GM23338 (cell line): ENCODE measurements around the gene IRAK2. TPM values are rescaled to one million over a fixed set of nuclear protein-coding genes. Genes with fewer than 3 reads are reported as not detected.
"Not testable (repeated sequence)": the region's sequence is repeated elsewhere in the genome, so short reads cannot be mapped to it uniquely, and the experiment has no call there.

Source experiments
- ATAC-seq: fragments of 200-7000 bp; cut with Tn5 transposase; 3 replicates; pipeline ENCODE4 v1.9.1; 2020
- DNase-seq: peaks from one replicate; pipeline ENCODE4 v3.0.0-alpha.2; 2015; ENCODE audit warnings: low spot score
- H2AFZ ChIP-seq: fragments of 200-600 bp; sonication (generic); 2 replicates; pipeline ENCODE4 v1.8.0; 2016; ENCODE audit warnings: antibody characterized with exemption, mild to moderate bottlenecking, moderate library complexity
- H3F3A ChIP-seq: fragments of 200-600 bp; sonication (generic); replicated peaks from 2 replicates; pipeline ENCODE4 v1.8.0; 2017; ENCODE audit warnings: antibody characterized with exemption, mixed run types, low read depth
- H3K27ac ChIP-seq: fragments of 200-600 bp; sonication (generic); 2 replicates; pipeline ENCODE4 v1.6.1; 2016; ENCODE audit warnings: low read depth
- H3K27me3 ChIP-seq: fragments of 200-600 bp; sonication (generic); 2 replicates; pipeline ENCODE4 v1.8.0; 2016; ENCODE audit warnings: mild to moderate bottlenecking, mixed run types, moderate library complexity; ENCODE audit not compliant: insufficient read depth
- H3K36me3 ChIP-seq: fragments of 200-600 bp; sonication (generic); 2 replicates; pipeline ENCODE4 v1.8.0; 2016; ENCODE audit warnings: mild to moderate bottlenecking; ENCODE audit not compliant: insufficient read depth
- H3K4me1 ChIP-seq: fragments of 200-600 bp; sonication (generic); 2 replicates; pipeline ENCODE4 v1.8.0; 2016; ENCODE audit warnings: mild to moderate bottlenecking, moderate library complexity; ENCODE audit not compliant: insufficient read depth
- H3K4me2 ChIP-seq: fragments of 200-600 bp; sonication (generic); 2 replicates; pipeline ENCODE4 v1.7.1; 2017; ENCODE audit warnings: mixed run types
- H3K4me3 ChIP-seq: fragments of 200-600 bp; sonication (generic); 2 replicates; pipeline ENCODE4 v1.6.1; 2016; ENCODE audit warnings: mixed run types
- H3K79me2 ChIP-seq: fragments of 200-600 bp; sonication (generic); replicated peaks from 2 replicates; pipeline ENCODE4 v1.8.0; 2017; ENCODE audit warnings: mild to moderate bottlenecking; ENCODE audit not compliant: insufficient read depth
- H3K9me2 ChIP-seq: fragments of 200-600 bp; sonication (generic); 2 replicates; pipeline ENCODE4 v1.8.0; 2017; ENCODE audit not compliant: insufficient read depth
- H4K20me1 ChIP-seq: fragments of 200-600 bp; sonication (generic); replicated peaks from 2 replicates; pipeline ENCODE4 v1.8.0; 2017; ENCODE audit warnings: mild to moderate bottlenecking; ENCODE audit not compliant: insufficient read depth
- H3K27ac Mint-ChIP-seq: 2 replicates; pipeline ENCODE4 v1.8.0; 2020; ENCODE audit warnings: inconsistent platforms, mild to moderate bottlenecking, moderate library complexity, mixed read lengths
- H3K27me3 Mint-ChIP-seq: 3 replicates; pipeline ENCODE4 v1.8.0; 2022; ENCODE audit warnings: low read depth, mild to moderate bottlenecking, moderate library complexity, mixed read lengths, inconsistent platforms; ENCODE audit not compliant: insufficient read depth, poor library complexity
- H3K36me3 Mint-ChIP-seq: 3 replicates; pipeline ENCODE4 v1.8.0; 2021; ENCODE audit warnings: low read depth, mild to moderate bottlenecking, inconsistent platforms, moderate library complexity, mixed read lengths
- H3K4me1 Mint-ChIP-seq: 3 replicates; pipeline ENCODE4 v1.8.0; 2020; ENCODE audit warnings: mild to moderate bottlenecking, inconsistent platforms, mixed read lengths
- H3K4me3 Mint-ChIP-seq: 3 replicates; pipeline ENCODE4 v1.8.0; 2021; ENCODE audit warnings: moderate library complexity, mild to moderate bottlenecking, inconsistent platforms, mixed read lengths
- H3K9me3 Mint-ChIP-seq: 3 replicates; pipeline ENCODE4 v1.8.0; 2020; ENCODE audit warnings: moderate library complexity, mild to moderate bottlenecking, inconsistent platforms, mixed read lengths
- CREB1 ChIP-seq: fragments of 250-450 bp; sonication (Bioruptor Pico); IDR thresholded peaks from 2 replicates; pipeline ENCODE4 v1.5.0; 2020; ENCODE audit warnings: low read depth, mild to moderate bottlenecking, moderate library complexity
- CTCF ChIP-seq, 2 experiments: fragments of 200-600 bp in 1 of 2; sonication (generic) in 1 of 2; conservative IDR thresholded peaks; 2 replicates each; pipeline versions ENCODE4 v1.5.1 to v1.6.1; 2016 to 2017; ENCODE audit warnings: antibody characterized with exemption in 2 of 2, low read depth in 2 of 2, mild to moderate bottlenecking in 2 of 2, moderate library complexity in 1 of 2
- NANOG ChIP-seq: IDR thresholded peaks from 2 replicates; pipeline ENCODE4 v1.6.1; 2016; ENCODE audit warnings: antibody characterized with exemption, borderline replicate concordance
- POLR2AphosphoS5 ChIP-seq: IDR thresholded peaks from 2 replicates; pipeline ENCODE4 v1.6.1; 2016; ENCODE audit warnings: antibody characterized with exemption, low read depth
- REST ChIP-seq: IDR thresholded peaks from one replicate; pipeline ENCODE4 v1.6.1; 2018; ENCODE audit warnings: antibody characterized with exemption; ENCODE audit not compliant: unreplicated experiment
- STAT1 ChIP-seq: IDR thresholded peaks from one replicate; pipeline ENCODE4 v1.6.1; 2016; ENCODE audit warnings: antibody characterized with exemption; ENCODE audit not compliant: unreplicated experiment
- ZNF114 ChIP-seq: fragments of 250-450 bp; sonication (Bioruptor Pico); IDR thresholded peaks from 2 replicates; pipeline ENCODE4 v1.5.0; 2020; ENCODE audit warnings: mild to moderate bottlenecking, moderate library complexity
- ZNF331 ChIP-seq: fragments of 250-450 bp; sonication (Bioruptor Pico); IDR thresholded peaks from 2 replicates; pipeline ENCODE4 v1.5.0; 2020; ENCODE audit warnings: low read depth, mild to moderate bottlenecking, moderate library complexity
- polyA plus RNA-seq: library from polyadenylated mRNA; unstranded; fragments of >200 nt; fragmentation: Nextera tagmentation; extraction: Ambion mirVana; gene quantifications from 2 replicates; pipeline ENCODE4 v1.2.1, GENCODE V29; 2016
- total RNA-seq: library from RNA; depleted of rRNA; stranded (reverse); fragments of >200 nt; shearing (Covaris generic); gene quantifications from 2 replicates; pipeline ENCODE4 v1.2.3, GENCODE V29; 2014
- TF ChIP-seq, protein P1 (sequence below): fragments of 250-450 bp; sonication (Bioruptor Pico); IDR thresholded peaks from 2 replicates; pipeline ENCODE4 v1.5.0; 2020; ENCODE audit warnings: mild to moderate bottlenecking, moderate library complexity
- TF ChIP-seq, protein P2 (sequence below): IDR thresholded peaks from 2 replicates; pipeline ENCODE4 v1.6.1; 2016; ENCODE audit warnings: antibody characterized with exemption

Gene IRAK2
- total and polyA plus RNA-seq, 2 experiments from 2014 or later = 0.37 to 1.4 TPM

- H2AFZ ChIP-seq, H3K27me3 Mint-ChIP-seq, H3K4me2 ChIP-seq, H3K4me3 ChIP-seq, ATAC-seq, H3K4me1 ChIP-seq, H3F3A ChIP-seq, H3K4me1 Mint-ChIP-seq, H3K27ac ChIP-seq, H3K27me3 ChIP-seq, H3K9me2 ChIP-seq, H3K27ac Mint-ChIP-seq, DNase-seq, H3K9me3 Mint-ChIP-seq, H3K4me3 Mint-ChIP-seq: not testable (repeated sequence)
- peaks cover 13% of the 10 kb centered on the region; the same call in 1 of the 2 replicates for H4K20me1 ChIP-seq
- H3K79me2 ChIP-seq = peaks cover 61% of the 10 kb centered on the region
- peaks cover 36% of the 10 kb centered on the region for H3K36me3 Mint-ChIP-seq
- peaks cover 18% of the 10 kb centered on the region; the same call in 1 of the 2 replicates for H3K36me3 ChIP-seq
Measured at GRCh38 chr3:10272476-10272875, 107.8 kb downstream of the IRAK2 start.

GRCh38 chr3:10272977-10273376, 108.3 kb downstream of the IRAK2 start:
- H3K27ac ChIP-seq = no peak overlapping the region
- peaks cover 56% of the 10 kb centered on the region for H3K79me2 ChIP-seq
- H3K9me3 Mint-ChIP-seq = no peaks in the 10 kb centered on the region
- H3K27ac Mint-ChIP-seq = peak overlapping the region; percentile 59; the same call in 1 of the 2 replicates
- no peaks in the 10 kb centered on the region for H3K27me3 Mint-ChIP-seq
- H3K4me1 ChIP-seq = no peaks in the 10 kb centered on the region
- H4K20me1 ChIP-seq = peaks cover 13% of the 10 kb centered on the region; the same call in 1 of the 2 replicates
- H3K4me3 ChIP-seq = no peak overlapping the region
- H3K36me3 ChIP-seq = peaks cover 18% of the 10 kb centered on the region; the same call in 1 of the 2 replicates
- H2AFZ ChIP-seq = no peak overlapping the region
- H3K36me3 Mint-ChIP-seq = peaks cover 41% of the 10 kb centered on the region
- no peaks in the 10 kb centered on the region for H3F3A ChIP-seq
- no peaks in the 10 kb centered on the region for H3K27me3 ChIP-seq
- ATAC-seq (no peak), DNase-seq (no peak)
- H3K4me3 Mint-ChIP-seq = no peak overlapping the region
- H3K9me2 ChIP-seq = no peaks in the 10 kb centered on the region
- H3K4me2 ChIP-seq = no peak overlapping the region
- no peaks in the 10 kb centered on the region; the same call in 2 of the 3 replicates for H3K4me1 Mint-ChIP-seq
- no peak for TF ChIP-seq STAT1
- TF ChIP-seq NANOG = no peak
- TF ChIP-seq, protein P1, sequence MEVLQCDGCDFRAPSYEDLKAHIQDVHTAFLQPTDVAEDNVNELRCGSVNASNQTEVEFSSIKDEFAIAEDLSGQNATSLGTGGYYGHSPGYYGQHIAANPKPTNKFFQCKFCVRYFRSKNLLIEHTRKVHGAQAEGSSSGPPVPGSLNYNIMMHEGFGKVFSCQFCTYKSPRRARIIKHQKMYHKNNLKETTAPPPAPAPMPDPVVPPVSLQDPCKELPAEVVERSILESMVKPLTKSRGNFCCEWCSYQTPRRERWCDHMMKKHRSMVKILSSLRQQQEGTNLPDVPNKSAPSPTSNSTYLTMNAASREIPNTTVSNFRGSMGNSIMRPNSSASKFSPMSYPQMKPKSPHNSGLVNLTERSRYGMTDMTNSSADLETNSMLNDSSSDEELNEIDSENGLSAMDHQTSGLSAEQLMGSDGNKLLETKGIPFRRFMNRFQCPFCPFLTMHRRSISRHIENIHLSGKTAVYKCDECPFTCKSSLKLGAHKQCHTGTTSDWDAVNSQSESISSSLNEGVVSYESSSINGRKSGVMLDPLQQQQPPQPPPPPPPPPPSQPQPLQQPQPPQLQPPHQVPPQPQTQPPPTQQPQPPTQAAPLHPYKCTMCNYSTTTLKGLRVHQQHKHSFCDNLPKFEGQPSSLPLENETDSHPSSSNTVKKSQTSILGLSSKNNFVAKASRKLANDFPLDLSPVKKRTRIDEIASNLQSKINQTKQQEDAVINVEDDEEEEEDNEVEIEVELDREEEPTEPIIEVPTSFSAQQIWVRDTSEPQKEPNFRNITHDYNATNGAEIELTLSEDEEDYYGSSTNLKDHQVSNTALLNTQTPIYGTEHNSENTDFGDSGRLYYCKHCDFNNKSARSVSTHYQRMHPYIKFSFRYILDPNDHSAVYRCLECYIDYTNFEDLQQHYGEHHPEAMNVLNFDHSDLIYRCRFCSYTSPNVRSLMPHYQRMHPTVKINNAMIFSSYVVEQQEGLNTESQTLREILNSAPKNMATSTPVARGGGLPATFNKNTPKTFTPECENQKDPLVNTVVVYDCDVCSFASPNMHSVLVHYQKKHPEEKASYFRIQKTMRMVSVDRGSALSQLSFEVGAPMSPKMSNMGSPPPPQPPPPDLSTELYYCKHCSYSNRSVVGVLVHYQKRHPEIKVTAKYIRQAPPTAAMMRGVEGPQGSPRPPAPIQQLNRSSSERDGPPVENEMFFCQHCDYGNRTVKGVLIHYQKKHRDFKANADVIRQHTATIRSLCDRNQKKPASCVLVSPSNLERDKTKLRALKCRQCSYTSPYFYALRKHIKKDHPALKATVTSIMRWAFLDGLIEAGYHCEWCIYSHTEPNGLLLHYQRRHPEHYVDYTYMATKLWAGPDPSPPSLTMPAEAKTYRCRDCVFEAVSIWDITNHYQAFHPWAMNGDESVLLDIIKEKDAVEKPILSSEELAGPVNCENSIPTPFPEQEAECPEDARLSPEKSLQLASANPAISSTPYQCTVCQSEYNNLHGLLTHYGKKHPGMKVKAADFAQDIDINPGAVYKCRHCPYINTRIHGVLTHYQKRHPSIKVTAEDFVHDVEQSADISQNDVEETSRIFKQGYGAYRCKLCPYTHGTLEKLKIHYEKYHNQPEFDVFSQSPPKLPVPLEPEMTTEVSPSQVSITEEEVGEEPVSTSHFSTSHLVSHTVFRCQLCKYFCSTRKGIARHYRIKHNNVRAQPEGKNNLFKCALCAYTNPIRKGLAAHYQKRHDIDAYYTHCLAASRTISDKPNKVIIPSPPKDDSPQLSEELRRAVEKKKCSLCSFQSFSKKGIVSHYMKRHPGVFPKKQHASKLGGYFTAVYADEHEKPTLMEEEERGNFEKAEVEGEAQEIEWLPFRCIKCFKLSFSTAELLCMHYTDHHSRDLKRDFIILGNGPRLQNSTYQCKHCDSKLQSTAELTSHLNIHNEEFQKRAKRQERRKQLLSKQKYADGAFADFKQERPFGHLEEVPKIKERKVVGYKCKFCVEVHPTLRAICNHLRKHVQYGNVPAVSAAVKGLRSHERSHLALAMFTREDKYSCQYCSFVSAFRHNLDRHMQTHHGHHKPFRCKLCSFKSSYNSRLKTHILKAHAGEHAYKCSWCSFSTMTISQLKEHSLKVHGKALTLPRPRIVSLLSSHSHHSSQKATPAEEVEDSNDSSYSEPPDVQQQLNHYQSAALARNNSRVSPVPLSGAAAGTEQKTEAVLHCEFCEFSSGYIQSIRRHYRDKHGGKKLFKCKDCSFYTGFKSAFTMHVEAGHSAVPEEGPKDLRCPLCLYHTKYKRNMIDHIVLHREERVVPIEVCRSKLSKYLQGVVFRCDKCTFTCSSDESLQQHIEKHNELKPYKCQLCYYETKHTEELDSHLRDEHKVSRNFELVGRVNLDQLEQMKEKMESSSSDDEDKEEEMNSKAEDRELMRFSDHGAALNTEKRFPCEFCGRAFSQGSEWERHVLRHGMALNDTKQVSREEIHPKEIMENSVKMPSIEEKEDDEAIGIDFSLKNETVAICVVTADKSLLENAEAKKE (CRISPR knock-in tag) = no peak
- no peak for TF ChIP-seq POLR2AphosphoS5
- TF ChIP-seq ZNF114 (CRISPR knock-in tag) = no peak
- TF ChIP-seq, protein P2, sequence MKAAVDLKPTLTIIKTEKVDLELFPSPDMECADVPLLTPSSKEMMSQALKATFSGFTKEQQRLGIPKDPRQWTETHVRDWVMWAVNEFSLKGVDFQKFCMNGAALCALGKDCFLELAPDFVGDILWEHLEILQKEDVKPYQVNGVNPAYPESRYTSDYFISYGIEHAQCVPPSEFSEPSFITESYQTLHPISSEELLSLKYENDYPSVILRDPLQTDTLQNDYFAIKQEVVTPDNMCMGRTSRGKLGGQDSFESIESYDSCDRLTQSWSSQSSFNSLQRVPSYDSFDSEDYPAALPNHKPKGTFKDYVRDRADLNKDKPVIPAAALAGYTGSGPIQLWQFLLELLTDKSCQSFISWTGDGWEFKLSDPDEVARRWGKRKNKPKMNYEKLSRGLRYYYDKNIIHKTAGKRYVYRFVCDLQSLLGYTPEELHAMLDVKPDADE = no peak
- no peak for TF ChIP-seq CTCF (conservative IDR thresholded peaks at IDR 0.05; ENCODE audit: low read depth in 2 of 2)
- no peak for TF ChIP-seq REST
- no peak for TF ChIP-seq CREB1
- no peak for TF ChIP-seq ZNF331 (CRISPR knock-in tag)
